NOMO-1 treated with DMSO at 0.1 percent for 48 hours (cell line): ENCODE results near the gene NUDT3.
"Not testable (repeated sequence)": the region's sequence is repeated elsewhere in the genome, so short reads cannot be mapped to it uniquely, and the experiment has no call there.

ENCODE experiments used
- DNase-seq: peaks from one replicate; lab custom pipeline; 2025; ENCODE audit not compliant: unreplicated experiment; lab: John Stamatoyannopoulos, UW

NUDT3 gene

GRCh38 chr6:34295721-34296120, 96.7 kb downstream of the NUDT3 start:
- DNase-seq, result no peak

GRCh38 chr6:34292954-34293353, 99.5 kb downstream of the NUDT3 start:
- no peak for DNase-seq

- DNase-seq, result no peak
These were observed 103.3 kb downstream of the NUDT3 start for GRCh38 chr6:34289137-34289536.

- DNase-seq, result no peak
These were observed 103.9 kb downstream of the NUDT3 start for GRCh38 chr6:34288581-34288980.

GRCh38 chr6:34285448-34286164, 106.9 kb downstream of the NUDT3 start:
- DNase-seq, result no peak

- peak; percentile 86 for DNase-seq
These were observed 107.7 kb downstream of the NUDT3 start for GRCh38 chr6:34284563-34285447.

GRCh38 chr6:34281702-34282334, 110.7 kb downstream of the NUDT3 start:
- no peak for DNase-seq

GRCh38 chr6:34280216-34280615, 112.3 kb downstream of the NUDT3 start:
- DNase-seq, result no peak

- no peak for DNase-seq
These were observed 113.6 kb downstream of the NUDT3 start for GRCh38 chr6:34278833-34279232.

- DNase-seq, result no peak
These were observed 114.7 kb downstream of the NUDT3 start for GRCh38 chr6:34277763-34278112.

- no peak for DNase-seq
These were observed 115.3 kb downstream of the NUDT3 start for GRCh38 chr6:34276881-34277762.

- DNase-seq, result no peak
These were observed 116.3 kb downstream of the NUDT3 start for GRCh38 chr6:34276191-34276590.

GRCh38 chr6:34275128-34275804, 117.2 kb downstream of the NUDT3 start:
- DNase-seq, result no peak

GRCh38 chr6:34274129-34274528, 118.3 kb downstream of the NUDT3 start:
- no peak for DNase-seq

GRCh38 chr6:34273242-34273805, 119.1 kb downstream of the NUDT3 start:
- DNase-seq, result peak; percentile 10

- DNase-seq, result peak; percentile 60
These were observed 120.2 kb downstream of the NUDT3 start for GRCh38 chr6:34272013-34272926.

- DNase-seq, result not testable (repeated sequence)
These were observed 122.7 kb downstream of the NUDT3 start for GRCh38 chr6:34269658-34270341.

GRCh38 chr6:34269132-34269531, 123.3 kb downstream of the NUDT3 start:
- DNase-seq, result not testable (repeated sequence)
